Stimulated activated naive B cell treated with anti-CD40 and anti-IgM and Interleukin-4, amounts not matched to agents 10 μg/mL and 1 μg/mL and 100 μg/mL, for 72 hours (primary cell): Measurements from ENCODE around the gene RNF26.
A peak's percentile ranks its signal among the peaks of the same experiment; 100 is the strongest.

Experiments used
- ATAC-seq, 2 donors: fragments of 150-1000 bp; cut with Tn5 transposase; replicated peaks; 2 replicates each; pipeline ENCODE4 v1.10.0; 2021; ENCODE audit warnings: moderate library complexity in 1 of 2
- DNase-seq: peaks from one replicate; pipeline ENCODE4 v3.0.0; 2021
- H3K27ac Mint-ChIP-seq: one replicate; pipeline ENCODE4 v1.8.0; 2022; ENCODE audit warnings: mild to moderate bottlenecking, mixed read lengths
- H3K27me3 Mint-ChIP-seq, 2 donors: one replicate each; pipeline ENCODE4 v1.8.0; 2022; ENCODE audit warnings: mixed read lengths in 2 of 2
- H3K36me3 Mint-ChIP-seq, 2 donors: one replicate each; pipeline ENCODE4 v1.8.0; 2022; ENCODE audit warnings: mixed read lengths in 2 of 2, mild to moderate bottlenecking in 1 of 2
- H3K4me1 Mint-ChIP-seq, 2 donors: one replicate each; pipeline ENCODE4 v1.8.0; 2022; ENCODE audit warnings: mixed read lengths in 2 of 2, mild to moderate bottlenecking in 1 of 2
- H3K4me3 Mint-ChIP-seq, 2 donors: one replicate each; pipeline ENCODE4 v1.8.0; 2022; ENCODE audit warnings: mild to moderate bottlenecking in 2 of 2, mixed read lengths in 2 of 2, moderate library complexity in 1 of 2
- H3K9me3 Mint-ChIP-seq, 2 donors: one replicate each; pipeline ENCODE4 v1.8.0; 2022; ENCODE audit warnings: mixed read lengths in 2 of 2, mild to moderate bottlenecking in 1 of 2

Gene RNF26

GRCh38 chr11:119361941-119362725 lies 27.8 kb downstream of the RNF26 start:
- Mint-ChIP-seq H3K4me3 (no peak overlapping the region), H3K9me3 (peaks cover 0 to 2% of the 10 kb centered on the region in 2 donors), H3K27ac (no peak overlapping the region), H3K36me3 (peaks cover 0 to 6% of the 10 kb centered on the region in 2 donors), H3K27me3 (peaks cover 49 to 54% of the 10 kb centered on the region in 2 donors), H3K4me1 (peaks cover 27 to 45% of the 10 kb centered on the region in 2 donors)
- no peak for DNase-seq
- ATAC-seq: no peak

- no peak for ATAC-seq
- DNase-seq: no peak
- no peak overlapping the region for H3K27ac Mint-ChIP-seq
- H3K4me3 Mint-ChIP-seq: no peak overlapping the region
- peaks cover 23 to 39% of the 10 kb centered on the region in 2 donors for H3K4me1 Mint-ChIP-seq
- peaks cover 0 to 2% of the 10 kb centered on the region in 2 donors for H3K9me3 Mint-ChIP-seq
- peaks cover 49 to 54% of the 10 kb centered on the region in 2 donors for H3K27me3 Mint-ChIP-seq
- H3K36me3 Mint-ChIP-seq: peaks cover 0 to 6% of the 10 kb centered on the region in 2 donors
These were observed 28.4 kb downstream of the RNF26 start for GRCh38 chr11:119362741-119363080.

DNA sequence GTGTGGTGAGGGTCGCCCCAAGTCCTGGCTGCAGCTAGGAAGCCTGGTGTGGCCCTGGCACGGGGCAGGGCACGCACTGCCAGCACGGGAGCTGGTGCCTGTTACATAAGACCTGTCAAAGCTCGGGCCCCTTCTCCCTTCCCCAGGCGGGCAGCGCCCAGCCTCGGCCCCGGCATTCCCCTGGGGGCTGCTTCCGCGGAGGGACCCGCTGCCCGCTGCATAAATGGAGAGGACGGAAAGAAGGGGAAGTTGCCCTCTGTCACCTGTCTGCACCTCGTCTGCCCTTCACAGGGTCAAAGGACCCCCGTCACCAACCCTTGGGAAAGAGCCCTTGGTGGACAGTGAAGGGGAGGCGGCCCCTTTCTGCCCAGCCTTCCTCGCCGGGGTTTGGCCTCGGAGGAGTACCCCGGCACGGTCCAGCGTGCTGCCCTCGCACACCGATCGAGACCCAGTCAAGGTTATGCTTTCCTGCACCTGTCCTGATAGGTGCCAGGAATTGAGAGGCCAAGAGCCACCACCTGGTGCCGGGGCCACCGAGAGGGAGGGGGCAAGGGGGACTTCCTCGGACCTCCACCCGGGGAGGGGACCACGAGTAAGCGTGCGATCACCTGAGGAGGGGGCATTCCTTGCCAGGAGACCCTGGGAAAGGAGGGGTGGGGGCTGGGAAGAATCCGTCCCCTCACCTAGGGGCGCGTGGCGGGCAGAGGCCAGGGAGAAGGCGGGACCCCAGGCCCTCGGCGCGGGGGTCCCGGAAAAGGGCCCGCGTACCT lies 28.9 kb downstream of the RNF26 start:
- H3K27ac Mint-ChIP-seq: no peak overlapping the region
- peaks cover 0 to 2% of the 10 kb centered on the region in 2 donors for H3K9me3 Mint-ChIP-seq
- H3K4me3 Mint-ChIP-seq: peak overlapping the region; percentile 48 to 68
- no peak for DNase-seq
- H3K4me1 Mint-ChIP-seq: peaks cover 20 to 34% of the 10 kb centered on the region in 2 donors
- peaks cover 0 to 6% of the 10 kb centered on the region in 2 donors for H3K36me3 Mint-ChIP-seq
- peaks cover 52 to 58% of the 10 kb centered on the region in 2 donors for H3K27me3 Mint-ChIP-seq
- no peak for ATAC-seq

- peak overlapping the region; percentile 48 to 70 for H3K4me3 Mint-ChIP-seq
- H3K27me3 Mint-ChIP-seq: peaks cover 56 to 63% of the 10 kb centered on the region in 2 donors
- peaks cover 0 to 2% of the 10 kb centered on the region in 2 donors for H3K9me3 Mint-ChIP-seq
- peaks cover 20 to 29% of the 10 kb centered on the region in 2 donors for H3K4me1 Mint-ChIP-seq
- no peak overlapping the region for H3K27ac Mint-ChIP-seq
- DNase-seq: no peak
- peak; percentile 69 to 81 for ATAC-seq
- peaks cover 0 to 6% of the 10 kb centered on the region in 2 donors for H3K36me3 Mint-ChIP-seq
These were observed 29.7 kb downstream of the RNF26 start for GRCh38 chr11:119363851-119364590.

GRCh38 chr11:119365071-119365591 lies 30.8 kb downstream of the RNF26 start:
- H3K36me3 Mint-ChIP-seq: peaks cover 0 to 6% of the 10 kb centered on the region in 2 donors
- DNase-seq (no peak), ATAC-seq (no peak)
- H3K4me1 Mint-ChIP-seq: peaks cover 15 to 18% of the 10 kb centered on the region in 2 donors
- H3K9me3 Mint-ChIP-seq: peaks cover 0 to 2% of the 10 kb centered on the region in 2 donors
- H3K27me3 Mint-ChIP-seq: peaks cover 64 to 73% of the 10 kb centered on the region in 2 donors
- H3K4me3 Mint-ChIP-seq: no peak overlapping the region
- no peak overlapping the region for H3K27ac Mint-ChIP-seq

GRCh38 chr11:119366690-119367620 lies 32.6 kb downstream of the RNF26 start:
- DNase-seq (no peak), ATAC-seq (no peak)
- H3K9me3 Mint-ChIP-seq: peaks cover 0 to 2% of the 10 kb centered on the region in 2 donors
- no peak overlapping the region for H3K4me3 Mint-ChIP-seq
- peaks cover 73 to 88% of the 10 kb centered on the region in 2 donors for H3K27me3 Mint-ChIP-seq
- H3K4me1 Mint-ChIP-seq: peaks cover 15 to 17% of the 10 kb centered on the region in 2 donors
- peaks cover 0 to 6% of the 10 kb centered on the region in 2 donors for H3K36me3 Mint-ChIP-seq
- no peak overlapping the region for H3K27ac Mint-ChIP-seq

DNA sequence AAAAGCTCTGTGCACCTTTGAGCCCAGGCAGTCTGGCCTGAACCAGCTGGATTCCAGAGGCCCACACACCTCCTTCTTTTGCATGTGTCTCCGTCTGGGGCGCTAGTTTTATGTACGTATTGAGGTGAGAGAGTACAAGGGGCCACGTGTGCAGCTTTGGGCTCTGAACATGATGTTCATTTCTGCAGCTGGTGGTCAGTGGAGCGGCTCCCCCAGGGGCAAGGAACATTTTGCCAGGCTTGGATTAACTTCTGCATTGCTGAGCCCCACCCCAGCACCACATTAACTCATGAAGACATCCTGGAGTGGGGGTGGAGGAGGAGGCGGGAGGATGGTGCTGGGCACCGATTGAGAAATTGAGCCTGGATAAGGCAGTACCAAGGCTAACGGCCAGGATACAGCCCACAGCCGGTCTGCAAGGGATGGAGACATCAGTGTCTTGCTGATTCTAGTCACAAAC lies 33.4 kb downstream of the RNF26 start:
- peaks cover 0 to 2% of the 10 kb centered on the region in 2 donors for H3K9me3 Mint-ChIP-seq
- peaks cover 0 to 6% of the 10 kb centered on the region in 2 donors for H3K36me3 Mint-ChIP-seq
- ATAC-seq (no peak), DNase-seq (no peak)
- peaks cover 11 to 17% of the 10 kb centered on the region in 2 donors for H3K4me1 Mint-ChIP-seq
- peaks cover 66 to 85% of the 10 kb centered on the region in 2 donors for H3K27me3 Mint-ChIP-seq
- no peak overlapping the region for H3K4me3 Mint-ChIP-seq
- H3K27ac Mint-ChIP-seq: no peak overlapping the region

GRCh38 chr11:119368121-119369034 lies 34.1 kb downstream of the RNF26 start:
- Mint-ChIP-seq H3K9me3 (peaks cover 0 to 2% of the 10 kb centered on the region in 2 donors), H3K4me1 (peaks cover 9 to 12% of the 10 kb centered on the region in 2 donors), H3K4me3 (no peak overlapping the region), H3K27ac (no peak overlapping the region), H3K27me3 (peaks cover 59 to 79% of the 10 kb centered on the region in 2 donors), H3K36me3 (peaks cover 0 to 6% of the 10 kb centered on the region in 2 donors)
- ATAC-seq: no peak
- DNase-seq: no peak

DNA sequence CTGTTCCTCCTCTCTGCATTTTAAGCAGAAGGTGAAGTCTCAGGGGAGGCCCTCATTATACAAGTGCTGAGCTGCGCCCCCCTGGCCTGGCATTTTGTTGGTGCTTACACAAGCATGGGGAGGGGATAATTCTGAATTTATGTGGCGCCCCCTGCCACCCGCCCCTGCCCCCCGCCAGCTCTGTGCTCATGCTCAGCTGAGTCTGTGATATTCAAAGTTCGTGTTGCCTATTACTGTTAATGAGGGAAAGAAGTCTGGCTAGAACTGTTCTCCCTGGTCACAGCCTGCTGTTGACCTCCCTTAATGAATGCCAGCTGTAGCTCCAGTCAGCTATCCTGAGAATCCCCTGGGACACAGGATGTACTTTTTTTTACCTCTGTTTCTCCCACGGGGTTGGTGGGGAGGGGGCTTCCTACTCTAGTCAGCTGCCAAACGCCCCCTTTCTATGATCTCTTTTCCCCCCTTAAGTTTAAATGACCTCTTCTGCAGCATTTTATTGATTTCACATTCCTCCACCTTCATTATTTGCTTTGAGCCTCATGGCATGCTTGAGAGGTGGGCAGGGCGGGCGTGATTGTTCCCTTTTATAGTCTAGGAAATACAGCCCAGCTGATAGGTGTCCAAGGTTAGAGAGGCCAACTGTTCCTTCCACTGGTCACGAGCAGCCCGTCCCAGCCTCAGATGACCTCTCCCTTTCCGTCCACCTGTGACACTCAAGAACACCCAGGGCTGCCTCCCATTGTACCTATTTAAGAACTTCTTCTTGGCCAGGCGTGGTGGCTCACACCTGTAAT lies 35.0 kb downstream of the RNF26 start:
- Mint-ChIP-seq H3K4me3 (no peak overlapping the region), H3K27me3 (peaks cover 57 to 76% of the 10 kb centered on the region in 2 donors), H3K9me3 (peaks cover 0 to 2% of the 10 kb centered on the region in 2 donors), H3K4me1 (peaks cover 7 to 9% of the 10 kb centered on the region in 2 donors), H3K27ac (no peak overlapping the region), H3K36me3 (peaks cover 0 to 6% of the 10 kb centered on the region in 2 donors)
- DNase-seq (no peak), ATAC-seq (no peak)

GRCh38 chr11:119370486-119371046 lies 36.2 kb downstream of the RNF26 start:
- Mint-ChIP-seq H3K27me3 (peaks cover 45 to 64% of the 10 kb centered on the region in 2 donors), H3K4me1 (peaks cover 0 to 4% of the 10 kb centered on the region in 2 donors), H3K4me3 (no peak overlapping the region), H3K36me3 (no peaks in the 10 kb centered on the region), H3K27ac (no peak overlapping the region), H3K9me3 (no peaks in the 10 kb centered on the region)
- no peak for ATAC-seq
- DNase-seq: no peak

DNA sequence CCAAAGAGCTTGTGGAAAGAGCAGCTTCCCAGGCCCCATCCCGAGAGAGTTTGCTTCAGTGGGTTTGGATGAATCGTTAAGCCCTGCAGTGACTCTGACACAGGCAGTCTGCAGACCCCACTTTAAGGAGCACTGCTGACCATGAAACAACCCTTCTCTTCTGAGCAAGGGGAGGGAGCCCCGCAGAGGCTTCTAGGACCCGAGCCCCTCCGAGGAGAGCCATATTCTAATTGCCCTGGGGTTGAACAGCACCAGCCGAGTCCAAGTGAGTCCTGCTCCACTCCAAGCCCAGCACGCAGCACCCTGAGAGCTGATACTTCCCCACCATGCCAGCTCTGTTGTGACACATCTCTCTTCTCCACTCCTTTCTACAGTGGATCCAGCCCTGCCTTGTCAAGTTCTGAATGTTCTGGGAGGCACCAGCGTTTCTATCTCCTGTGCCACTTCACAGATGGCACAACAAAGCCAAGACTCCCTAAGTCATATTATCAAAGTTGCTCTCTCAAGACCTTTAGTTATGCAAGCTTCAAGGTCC lies 36.8 kb downstream of the RNF26 start:
- H3K4me1 Mint-ChIP-seq: peaks cover 0 to 4% of the 10 kb centered on the region in 2 donors
- ATAC-seq: no peak
- no peak overlapping the region for H3K4me3 Mint-ChIP-seq
- DNase-seq: no peak
- H3K27me3 Mint-ChIP-seq: peaks cover 43 to 58% of the 10 kb centered on the region in 2 donors
- no peaks in the 10 kb centered on the region for H3K36me3 Mint-ChIP-seq
- H3K27ac Mint-ChIP-seq: no peak overlapping the region
- no peaks in the 10 kb centered on the region for H3K9me3 Mint-ChIP-seq
